ENCODE data around the gene STRIP1.
"Not testable (repeated sequence)": the region's sequence is repeated elsewhere in the genome, so short reads cannot be mapped to it uniquely, and the experiment has no call there.

STRIP1 gene

GRCh38 chr1:110007046-110007830 lies 27.2 kb upstream of the STRIP1 start:
- DNase-seq (ENCODE audit: low read depth), result no peak

- DNase-seq (ENCODE audit: low read depth), result no peak
Measured at GRCh38 chr1:110008971-110009565, 25.4 kb upstream of the STRIP1 start.

- DNase-seq (ENCODE audit: low read depth), result no peak
Measured at GRCh38 chr1:110011527-110012041, 22.8 kb upstream of the STRIP1 start.

GRCh38 chr1:110012100-110012780 lies 22.2 kb upstream of the STRIP1 start:
- no peak for DNase-seq (ENCODE audit: low read depth)

- DNase-seq (ENCODE audit: low read depth), result no peak
Measured at GRCh38 chr1:110017792-110018191, 16.6 kb upstream of the STRIP1 start.

GRCh38 chr1:110018396-110018795 lies 16.0 kb upstream of the STRIP1 start:
- no peak for DNase-seq (ENCODE audit: low read depth)

GRCh38 chr1:110019770-110020169 lies 14.7 kb upstream of the STRIP1 start:
- no peak for DNase-seq (ENCODE audit: low read depth)

- no peak for DNase-seq (ENCODE audit: low read depth)
Measured at GRCh38 chr1:110021285-110021684, 13.1 kb upstream of the STRIP1 start.

GRCh38 chr1:110024613-110025012 lies 9.8 kb upstream of the STRIP1 start:
- DNase-seq (ENCODE audit: low read depth), result no peak

- not testable (repeated sequence) for DNase-seq (ENCODE audit: low read depth)
Measured at GRCh38 chr1:110030687-110031086, 3.7 kb upstream of the STRIP1 start.

- DNase-seq (ENCODE audit: low read depth), result no peak
Measured at GRCh38 chr1:110032327-110032726, 2.1 kb upstream of the STRIP1 start.

GRCh38 chr1:110033421-110033820 lies 1.0 kb upstream of the STRIP1 start:
- DNase-seq (ENCODE audit: low read depth), result no peak

- no peak for DNase-seq (ENCODE audit: low read depth)
Measured at GRCh38 chr1:110034040-110034450, 379 bp upstream of the STRIP1 start.

- no peak for DNase-seq (ENCODE audit: low read depth)
Measured at GRCh38 chr1:110035236-110035752, 870 bp downstream of the STRIP1 start.

- DNase-seq (ENCODE audit: low read depth), result no peak
Measured at GRCh38 chr1:110038271-110038670, 3.8 kb downstream of the STRIP1 start.

GRCh38 chr1:110039641-110040040 lies 5.2 kb downstream of the STRIP1 start:
- no peak for DNase-seq (ENCODE audit: low read depth)

- no peak for DNase-seq (ENCODE audit: low read depth)
Measured at GRCh38 chr1:110040548-110040947, 6.1 kb downstream of the STRIP1 start.

- no peak for DNase-seq (ENCODE audit: low read depth)
Measured at GRCh38 chr1:110043016-110043415, 8.6 kb downstream of the STRIP1 start.

- DNase-seq (ENCODE audit: low read depth), result no peak
Measured at GRCh38 chr1:110047463-110047862, 13.0 kb downstream of the STRIP1 start.

GRCh38 chr1:110048240-110048639 lies 13.8 kb downstream of the STRIP1 start:
- no peak for DNase-seq (ENCODE audit: low read depth)

GRCh38 chr1:110048923-110049601 lies 14.6 kb downstream of the STRIP1 start:
- DNase-seq (ENCODE audit: low read depth), result no peak

Measured in T follicular helper cell (primary cell).